IMR-90 (cell line): ENCODE data around the gene STX8.

ENCODE experiments used
- CEBPB ChIP-seq: IDR thresholded peaks from 2 replicates; pipeline ENCODE4 v1.6.1; 2012; ENCODE audit warnings: low read depth, low read length, improper control_type of control experiment
- FOS ChIP-seq: fragments of 150-350 bp; IDR thresholded peaks from 2 replicates; pipeline ENCODE4 v1.6.1; 2016; ENCODE audit warnings: low read depth, low read length
- MAZ ChIP-seq: IDR thresholded peaks from 2 replicates; pipeline ENCODE4 v1.6.1; 2012; ENCODE audit warnings: low read depth, mild to moderate bottlenecking, low read length, improper control_type of control experiment, moderate library complexity, borderline replicate concordance
- POLR2A ChIP-seq: IDR thresholded peaks from 2 replicates; pipeline ENCODE4 v1.6.1; 2012; ENCODE audit warnings: mild to moderate bottlenecking, low read depth, low read length
- SMC3 ChIP-seq: fragments of 150-350 bp; IDR thresholded peaks from 2 replicates; pipeline ENCODE4 v1.6.1; 2016; ENCODE audit warnings: low read depth, mild to moderate bottlenecking, antibody characterized with exemption, low read length, moderate library complexity
- TF ChIP-seq, protein P1 (sequence below): conservative IDR thresholded peaks from 2 replicates; pipeline ENCODE4 v1.5.1; 2012; ENCODE audit warnings: mild to moderate bottlenecking, low read depth, low read length, improper control_type of control experiment
- TF ChIP-seq, protein P2 (sequence below): fragments of 150-350 bp; IDR thresholded peaks from 2 replicates; pipeline ENCODE4 v1.6.1; 2016; ENCODE audit warnings: low read depth, mild to moderate bottlenecking, low read length, moderate library complexity, borderline replicate concordance
- TF ChIP-seq, protein P3 (sequence below): fragments of 150-350 bp; IDR thresholded peaks from 2 replicates; pipeline ENCODE4 v1.6.1; 2017; ENCODE audit warnings: mild to moderate bottlenecking, antibody characterized with exemption, low read length, low read depth

DNA sequence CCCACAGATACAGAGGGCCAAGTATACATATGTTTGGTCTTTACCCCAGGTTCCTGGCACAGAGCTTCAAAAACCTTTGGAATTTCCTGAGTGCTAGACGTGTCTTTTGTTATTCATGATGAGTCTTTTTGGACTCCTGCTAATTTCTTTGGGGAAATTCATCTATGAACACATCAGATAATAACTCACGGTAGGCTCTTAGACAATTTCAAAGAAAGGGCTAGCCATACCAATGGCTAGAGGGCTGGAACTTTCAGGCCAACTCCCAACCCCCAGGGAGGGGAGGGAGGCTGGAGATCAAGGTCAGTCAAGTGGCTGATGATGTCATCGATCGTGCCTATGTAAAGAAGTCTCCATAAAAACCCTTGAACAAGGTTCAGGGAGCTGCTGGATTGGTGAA is 101.9 kb downstream of the STX8 start:
- TF ChIP-seq POLR2A (no peak), FOS (no peak), SMC3 (no peak), CEBPB (no peak), MAZ (no peak)
- TF ChIP-seq, protein P1, sequence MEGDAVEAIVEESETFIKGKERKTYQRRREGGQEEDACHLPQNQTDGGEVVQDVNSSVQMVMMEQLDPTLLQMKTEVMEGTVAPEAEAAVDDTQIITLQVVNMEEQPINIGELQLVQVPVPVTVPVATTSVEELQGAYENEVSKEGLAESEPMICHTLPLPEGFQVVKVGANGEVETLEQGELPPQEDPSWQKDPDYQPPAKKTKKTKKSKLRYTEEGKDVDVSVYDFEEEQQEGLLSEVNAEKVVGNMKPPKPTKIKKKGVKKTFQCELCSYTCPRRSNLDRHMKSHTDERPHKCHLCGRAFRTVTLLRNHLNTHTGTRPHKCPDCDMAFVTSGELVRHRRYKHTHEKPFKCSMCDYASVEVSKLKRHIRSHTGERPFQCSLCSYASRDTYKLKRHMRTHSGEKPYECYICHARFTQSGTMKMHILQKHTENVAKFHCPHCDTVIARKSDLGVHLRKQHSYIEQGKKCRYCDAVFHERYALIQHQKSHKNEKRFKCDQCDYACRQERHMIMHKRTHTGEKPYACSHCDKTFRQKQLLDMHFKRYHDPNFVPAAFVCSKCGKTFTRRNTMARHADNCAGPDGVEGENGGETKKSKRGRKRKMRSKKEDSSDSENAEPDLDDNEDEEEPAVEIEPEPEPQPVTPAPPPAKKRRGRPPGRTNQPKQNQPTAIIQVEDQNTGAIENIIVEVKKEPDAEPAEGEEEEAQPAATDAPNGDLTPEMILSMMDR, result no peak
- TF ChIP-seq, protein P2, sequence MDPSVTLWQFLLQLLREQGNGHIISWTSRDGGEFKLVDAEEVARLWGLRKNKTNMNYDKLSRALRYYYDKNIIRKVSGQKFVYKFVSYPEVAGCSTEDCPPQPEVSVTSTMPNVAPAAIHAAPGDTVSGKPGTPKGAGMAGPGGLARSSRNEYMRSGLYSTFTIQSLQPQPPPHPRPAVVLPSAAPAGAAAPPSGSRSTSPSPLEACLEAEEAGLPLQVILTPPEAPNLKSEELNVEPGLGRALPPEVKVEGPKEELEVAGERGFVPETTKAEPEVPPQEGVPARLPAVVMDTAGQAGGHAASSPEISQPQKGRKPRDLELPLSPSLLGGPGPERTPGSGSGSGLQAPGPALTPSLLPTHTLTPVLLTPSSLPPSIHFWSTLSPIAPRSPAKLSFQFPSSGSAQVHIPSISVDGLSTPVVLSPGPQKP, result no peak
- TF ChIP-seq, protein P3, sequence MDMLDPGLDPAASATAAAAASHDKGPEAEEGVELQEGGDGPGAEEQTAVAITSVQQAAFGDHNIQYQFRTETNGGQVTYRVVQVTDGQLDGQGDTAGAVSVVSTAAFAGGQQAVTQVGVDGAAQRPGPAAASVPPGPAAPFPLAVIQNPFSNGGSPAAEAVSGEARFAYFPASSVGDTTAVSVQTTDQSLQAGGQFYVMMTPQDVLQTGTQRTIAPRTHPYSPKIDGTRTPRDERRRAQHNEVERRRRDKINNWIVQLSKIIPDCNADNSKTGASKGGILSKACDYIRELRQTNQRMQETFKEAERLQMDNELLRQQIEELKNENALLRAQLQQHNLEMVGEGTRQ, result no peak
